GM21526 (cell line): ENCODE measurements around the gene EXOC4.

Source experiments
- ATAC-seq: cut with Tn5 transposase; IDR thresholded peaks from one replicate; pipeline ENCODE4 v1.9.1; 2021; ENCODE audit warnings: moderate library complexity; ENCODE audit not compliant: unreplicated experiment, low FRiP score

EXOC4 gene

DNA sequence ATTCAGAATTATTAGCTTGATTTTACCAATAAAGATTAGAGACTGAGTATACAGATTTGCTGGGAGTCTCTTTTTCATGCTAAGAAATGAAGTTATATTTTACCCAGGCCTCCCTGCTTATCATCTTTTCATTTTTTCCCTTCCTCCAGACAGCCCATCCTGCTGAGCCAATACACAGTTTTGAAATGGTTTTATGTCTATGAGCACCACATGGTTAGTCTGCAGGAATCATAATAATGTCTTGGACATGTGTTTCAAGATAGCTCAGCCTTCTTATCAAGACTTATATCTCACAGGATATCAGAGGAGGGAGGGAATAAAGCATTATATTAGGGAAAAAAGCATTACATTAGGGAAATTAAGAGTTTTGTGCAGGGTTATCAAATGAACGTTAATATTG, 157.1 kb downstream of the EXOC4 start:
- ATAC-seq: no peak

- ATAC-seq: no peak
These were observed 158.5 kb downstream of the EXOC4 start for GRCh38 chr7:133411395-133411794.

GRCh38 chr7:133412942-133413341, 160.1 kb downstream of the EXOC4 start:
- no peak for ATAC-seq

GRCh38 chr7:133419041-133419440, 166.2 kb downstream of the EXOC4 start:
- ATAC-seq: no peak

DNA sequence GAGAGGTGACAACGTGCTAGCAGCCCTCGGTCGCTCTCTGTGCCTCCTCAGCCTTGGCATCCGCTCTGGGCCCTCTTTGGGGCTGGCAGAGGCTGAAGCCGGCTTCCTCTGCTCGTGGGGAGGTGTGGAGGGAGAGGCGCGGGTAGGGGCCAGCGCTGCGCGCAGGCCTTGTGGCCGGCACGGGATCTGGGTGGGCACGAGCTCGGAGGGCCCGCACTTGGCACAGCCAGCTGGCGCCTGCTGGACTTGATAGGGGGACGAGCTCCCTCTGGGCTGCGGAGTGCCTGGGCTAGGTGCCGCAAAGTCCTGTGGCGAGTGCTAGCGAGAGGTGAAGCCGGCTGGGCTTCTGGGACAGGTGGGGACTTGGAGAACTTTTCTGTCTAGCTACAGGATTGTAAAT, 170.7 kb downstream of the EXOC4 start:
- no peak for ATAC-seq

GRCh38 chr7:133428326-133428725, 175.4 kb downstream of the EXOC4 start:
- no peak for ATAC-seq

DNA sequence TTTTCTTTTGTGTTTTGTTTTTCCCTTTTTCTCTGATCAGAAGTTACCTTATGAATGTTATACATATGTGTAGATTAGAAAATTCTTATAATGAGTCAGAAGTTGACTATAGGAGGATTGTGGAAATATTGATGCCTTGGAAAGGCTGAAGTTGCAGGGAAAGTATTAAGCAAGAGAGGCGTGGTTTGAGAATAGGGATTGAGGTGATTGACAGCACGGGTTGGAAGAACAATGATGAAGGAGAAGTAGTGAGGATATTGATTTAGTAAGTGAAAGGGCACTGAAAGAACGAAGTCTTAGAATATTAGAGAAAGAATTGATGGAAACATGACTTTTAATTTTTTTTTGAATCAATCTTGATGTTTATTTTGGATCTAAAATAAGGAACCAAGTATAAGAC, 176.0 kb downstream of the EXOC4 start:
- no peak for ATAC-seq

- ATAC-seq: no peak
These were observed 176.5 kb downstream of the EXOC4 start for GRCh38 chr7:133429371-133429770.

- ATAC-seq: no peak
These were observed 178.4 kb downstream of the EXOC4 start for GRCh38 chr7:133431134-133431724.

GRCh38 chr7:133433165-133433812, 180.4 kb downstream of the EXOC4 start:
- no peak for ATAC-seq

- no peak for ATAC-seq
These were observed 181.5 kb downstream of the EXOC4 start for GRCh38 chr7:133434246-133434865.

- no peak for ATAC-seq
These were observed 183.1 kb downstream of the EXOC4 start for GRCh38 chr7:133436014-133436428.

DNA sequence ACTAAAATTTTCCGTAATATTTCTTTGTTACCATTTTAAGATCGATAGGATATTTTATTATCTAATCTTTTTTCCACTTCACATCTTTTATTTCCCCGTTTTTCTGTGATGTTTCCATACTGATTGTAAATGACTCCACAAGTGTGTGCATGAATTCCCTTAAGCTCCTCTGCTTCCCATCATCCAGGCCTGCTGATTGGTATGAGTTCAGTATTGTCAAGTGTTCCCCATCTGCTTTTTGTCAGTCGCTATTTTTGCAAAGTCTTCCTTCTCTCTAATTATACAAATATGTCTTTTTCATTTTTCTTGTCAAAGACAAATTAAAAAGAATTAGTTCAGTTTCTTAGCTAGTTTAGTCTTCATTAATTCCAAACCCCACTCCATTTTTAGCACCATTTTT, 184.7 kb downstream of the EXOC4 start:
- no peak for ATAC-seq

DNA sequence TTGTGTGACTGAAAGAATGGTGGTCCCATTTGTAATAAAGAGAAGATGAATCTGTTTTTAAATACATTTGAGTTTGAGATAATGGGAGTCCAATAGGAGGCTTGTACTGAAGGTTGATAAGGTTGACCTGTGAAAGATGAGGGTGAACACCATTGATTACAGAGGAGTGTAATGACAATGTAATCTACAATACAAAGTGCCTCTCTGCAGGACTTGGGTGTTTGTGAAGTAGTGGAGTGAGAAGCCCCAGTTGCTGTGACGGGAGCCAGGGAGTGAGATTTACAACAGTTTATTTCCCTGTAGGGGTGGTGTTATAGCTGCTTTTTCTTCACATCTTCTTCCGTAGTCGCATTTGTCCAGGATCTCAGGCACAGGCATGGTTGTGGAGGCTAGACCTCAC, 189.9 kb downstream of the EXOC4 start:
- no peak for ATAC-seq

- ATAC-seq: no peak
These were observed 192.7 kb downstream of the EXOC4 start for GRCh38 chr7:133445617-133446016.

- ATAC-seq: no peak
These were observed 195.1 kb downstream of the EXOC4 start for GRCh38 chr7:133448012-133448411.

- no peak for ATAC-seq
These were observed 199.7 kb downstream of the EXOC4 start for GRCh38 chr7:133452577-133452976.

DNA sequence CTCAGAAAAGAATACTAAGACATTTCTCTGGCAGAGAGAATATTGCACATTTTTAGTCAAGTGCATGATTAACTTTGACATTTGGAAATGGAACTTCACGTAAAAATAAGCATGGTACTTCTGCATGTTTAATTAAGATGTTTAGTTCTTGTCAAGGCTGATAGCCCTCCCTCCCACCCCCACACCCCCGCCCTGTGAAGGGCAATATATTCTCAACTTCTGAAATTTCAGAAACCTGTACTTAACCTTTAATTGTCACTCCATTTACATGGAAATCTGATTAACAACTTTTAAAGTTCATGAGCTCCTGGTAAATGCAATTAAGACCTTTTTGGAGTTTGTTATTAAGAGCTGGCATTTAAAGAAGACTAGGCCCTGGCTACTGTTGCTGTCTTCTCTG, 205.8 kb downstream of the EXOC4 start:
- ATAC-seq: no peak

GRCh38 chr7:133461421-133461820, 208.5 kb downstream of the EXOC4 start:
- ATAC-seq: no peak

DNA sequence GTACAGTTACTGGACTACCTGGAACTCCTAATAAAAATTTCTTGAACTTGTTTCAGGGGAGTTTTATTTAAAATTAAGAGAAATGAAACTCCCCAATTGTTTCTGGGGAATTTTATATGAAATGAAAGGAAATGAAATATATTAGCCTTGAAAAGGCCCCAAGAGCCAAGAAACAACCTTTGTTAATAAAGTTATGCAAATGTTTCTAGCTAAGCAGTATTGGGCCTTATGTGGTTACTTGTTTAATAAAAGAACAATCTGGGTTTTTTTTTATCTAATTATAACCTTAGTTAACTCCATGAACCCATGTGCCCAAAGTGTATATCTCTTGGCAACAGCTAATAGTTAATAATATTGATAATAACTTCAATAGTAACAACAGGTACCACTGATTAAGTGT, 222.8 kb downstream of the EXOC4 start:
- no peak for ATAC-seq

- no peak for ATAC-seq
These were observed 224.9 kb downstream of the EXOC4 start for GRCh38 chr7:133477791-133478190.

DNA sequence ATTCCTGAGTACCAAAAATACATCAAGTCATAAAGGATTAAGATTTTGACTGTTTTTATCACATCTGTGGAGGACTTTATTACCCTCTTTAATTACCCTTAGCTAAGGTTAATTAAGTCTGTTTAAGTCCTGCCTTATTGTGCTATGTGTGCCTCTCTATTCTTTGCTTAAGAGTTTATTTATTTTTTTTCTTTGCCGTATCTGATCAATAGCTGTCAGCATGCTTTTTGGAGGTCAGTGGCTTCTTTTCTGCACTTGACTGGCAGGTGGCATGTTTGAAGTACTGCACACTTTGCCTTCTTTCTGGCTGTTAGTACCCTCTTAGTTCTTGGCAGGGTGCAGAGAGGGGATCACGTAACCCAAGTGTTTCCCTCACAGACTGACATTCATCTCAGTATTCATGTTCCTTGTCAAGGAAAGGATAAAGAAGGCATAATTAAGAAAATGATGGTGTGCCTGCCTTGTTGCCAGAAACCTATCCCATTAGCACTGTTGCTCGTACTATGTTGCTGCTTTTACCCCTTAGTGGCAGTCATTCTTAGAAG, 225.8 kb downstream of the EXOC4 start:
- ATAC-seq: no peak
